ENCODE data around the gene TMEM86B. TPM values are rescaled to one million over a fixed set of nuclear protein-coding genes. Genes with fewer than 3 reads are reported as not detected.

Gene TMEM86B
- total RNA-seq, 1 experiment from 2014 or later: 21.2 TPM

GRCh38 chr19:55240713-55241020 lies 12.1 kb upstream of the TMEM86B start:
- Mint-ChIP-seq H3K36me3 (ENCODE audit: insufficient read depth, unreplicated experiment) (peaks cover 86% of the 10 kb centered on the region), H3K4me3 (ENCODE audit: unreplicated experiment) (no peak overlapping the region), H3K4me1 (ENCODE audit: low read depth, unreplicated experiment) (no peaks in the 10 kb centered on the region), H3K9me3 (ENCODE audit: unreplicated experiment) (no peaks in the 10 kb centered on the region), H3K27me3 (ENCODE audit: insufficient read depth, unreplicated experiment) (no peaks in the 10 kb centered on the region), H3K27ac (ENCODE audit: unreplicated experiment) (no peak overlapping the region)
- no peak for DNase-seq
- Histone ChIP-seq H3K9me3 (no peaks in the 10 kb centered on the region), H3K27me3 (replicated peaks; ENCODE audit: control insufficient read depth, insufficient read depth, low read length) (no peaks in the 10 kb centered on the region), H3K36me3 (ENCODE audit: control insufficient read depth, insufficient read depth, low read length) (peaks cover 16% of the 10 kb centered on the region), H3K4me1 (no peaks in the 10 kb centered on the region), H3K4me3 (ENCODE audit: low read depth, low read length) (no peak overlapping the region)
- intact Hi-C loops (cut with micrococcal nuclease; ENCODE audit: unreplicated experiment): no loop called here
- no TSS peak for BruUV-seq (replicated peaks)
- ChIA-PET POLR2A (no interaction called here), CTCF (no interaction called here)
- TF ChIP-seq CTCF (IDR thresholded peaks at IDR 0.05; ENCODE audit: insufficient read depth in 1 of 2, low read depth in 1 of 2, low read length in 1 of 2, severe bottlenecking in 1 of 2, unreplicated experiment in 1 of 2): no peak

- Mint-ChIP-seq H3K27me3 (ENCODE audit: insufficient read depth, unreplicated experiment) (no peaks in the 10 kb centered on the region), H3K36me3 (ENCODE audit: insufficient read depth, unreplicated experiment) (peaks cover 88% of the 10 kb centered on the region), H3K9me3 (ENCODE audit: unreplicated experiment) (no peaks in the 10 kb centered on the region), H3K27ac (ENCODE audit: unreplicated experiment) (no peak overlapping the region), H3K4me1 (ENCODE audit: low read depth, unreplicated experiment) (no peaks in the 10 kb centered on the region), H3K4me3 (ENCODE audit: unreplicated experiment) (no peak overlapping the region)
- ChIA-PET POLR2A (no interaction called here), CTCF (no interaction called here)
- intact Hi-C loops (cut with micrococcal nuclease; ENCODE audit: unreplicated experiment): no loop called here
- Histone ChIP-seq H3K36me3 (ENCODE audit: control insufficient read depth, insufficient read depth, low read length) (peaks cover 13% of the 10 kb centered on the region), H3K4me3 (ENCODE audit: low read depth, low read length) (no peak overlapping the region), H3K9me3 (no peaks in the 10 kb centered on the region), H3K27me3 (replicated peaks; ENCODE audit: control insufficient read depth, insufficient read depth, low read length) (no peaks in the 10 kb centered on the region), H3K4me1 (no peaks in the 10 kb centered on the region)
- DNase-seq: no peak
- no peak for TF ChIP-seq CTCF (IDR thresholded peaks at IDR 0.05; ENCODE audit: insufficient read depth in 1 of 2, low read depth in 1 of 2, low read length in 1 of 2, severe bottlenecking in 1 of 2, unreplicated experiment in 1 of 2)
- BruUV-seq (replicated peaks): no TSS peak
These were observed 10.4 kb upstream of the TMEM86B start for GRCh38 chr19:55239004-55239403.

GRCh38 chr19:55238030-55238429 lies 9.5 kb upstream of the TMEM86B start:
- peaks cover 82% of the 10 kb centered on the region for H3K36me3 Mint-ChIP-seq (ENCODE audit: insufficient read depth, unreplicated experiment)
- H3K4me3 Mint-ChIP-seq (ENCODE audit: unreplicated experiment): no peak overlapping the region
- intact Hi-C loops (cut with micrococcal nuclease; ENCODE audit: unreplicated experiment): no loop called here
- no peak overlapping the region for H3K27ac Mint-ChIP-seq (ENCODE audit: unreplicated experiment)
- H3K9me3 Mint-ChIP-seq (ENCODE audit: unreplicated experiment): no peaks in the 10 kb centered on the region
- no peak for TF ChIP-seq CTCF (IDR thresholded peaks at IDR 0.05; ENCODE audit: insufficient read depth in 1 of 2, low read depth in 1 of 2, low read length in 1 of 2, severe bottlenecking in 1 of 2, unreplicated experiment in 1 of 2)
- H3K27me3 ChIP-seq (replicated peaks; ENCODE audit: control insufficient read depth, insufficient read depth, low read length): no peaks in the 10 kb centered on the region
- no peaks in the 10 kb centered on the region for H3K4me1 Mint-ChIP-seq (ENCODE audit: low read depth, unreplicated experiment)
- no TSS peak for BruUV-seq (replicated peaks)
- ChIA-PET CTCF (no interaction called here), POLR2A (no interaction called here)
- H3K4me3 ChIP-seq (ENCODE audit: low read depth, low read length): no peak overlapping the region
- H3K9me3 ChIP-seq: no peaks in the 10 kb centered on the region
- H3K36me3 ChIP-seq (ENCODE audit: control insufficient read depth, insufficient read depth, low read length): peaks cover 13% of the 10 kb centered on the region
- DNase-seq: no peak
- no peaks in the 10 kb centered on the region for H3K4me1 ChIP-seq
- no peaks in the 10 kb centered on the region for H3K27me3 Mint-ChIP-seq (ENCODE audit: insufficient read depth, unreplicated experiment)

Measured in Caco-2 (cell line).